Epithelial cell of esophagus (primary cell): ENCODE measurements around the gene ARF3.
A peak's percentile ranks its signal among the peaks of the same experiment; 100 is the strongest.

Experiments
- DNase-seq: peaks from one replicate; pipeline ENCODE4 v3.0.0; 2010; ENCODE audit warnings: low read depth
- H3K4me3 ChIP-seq: 2 replicates; pipeline ENCODE4 v1.5.1; 2011; ENCODE audit warnings: mild to moderate bottlenecking, low read length, control low read depth
- CTCF ChIP-seq: IDR thresholded peaks from 2 replicates; pipeline ENCODE4 v1.5.1; 2011; ENCODE audit warnings: low read depth, mild to moderate bottlenecking, low read length, control low read depth, inconsistent platforms; ENCODE audit not compliant: insufficient read depth; ENCODE audit errors: missing control alignments

Gene ARF3

GRCh38 chr12:48977290-48978281 lies 20.3 kb upstream of the ARF3 start:
- H3K4me3 ChIP-seq = no peak overlapping the region
- DNase-seq = peak; percentile 51
- peak; percentile 42 for TF ChIP-seq CTCF

GRCh38 chr12:48973941-48974673 lies 16.8 kb upstream of the ARF3 start:
- DNase-seq = no peak
- no peak overlapping the region for H3K4me3 ChIP-seq
- TF ChIP-seq CTCF = peak; percentile 55

GRCh38 chr12:48973531-48973930 lies 16.2 kb upstream of the ARF3 start:
- DNase-seq = no peak
- no peak for TF ChIP-seq CTCF
- no peak overlapping the region for H3K4me3 ChIP-seq

- no peak for DNase-seq
- no peak overlapping the region for H3K4me3 ChIP-seq
- no peak for TF ChIP-seq CTCF
These were observed 15.7 kb upstream of the ARF3 start for GRCh38 chr12:48972952-48973483.

- no peak overlapping the region for H3K4me3 ChIP-seq
- no peak for TF ChIP-seq CTCF
- no peak for DNase-seq
These were observed 15.1 kb upstream of the ARF3 start for GRCh38 chr12:48972213-48972951.

- peak overlapping the region; percentile 41 for H3K4me3 ChIP-seq
- DNase-seq = no peak
- TF ChIP-seq CTCF = no peak
These were observed 13.5 kb upstream of the ARF3 start for GRCh38 chr12:48970702-48971334.
